Stimulated activated CD4-positive, alpha-beta T cell treated with anti-CD3 and anti-CD28 coated beads, Interleukin-2, amount 100 ng/mL, for 4 hours (primary cell): ENCODE measurements around the gene OR52H1.

Experiments used
- DNase-seq: peaks from one replicate; pipeline ENCODE4 v3.0.0-alpha.2; 2020; ENCODE audit warnings: low read depth

The OR52H1 gene

DNA sequence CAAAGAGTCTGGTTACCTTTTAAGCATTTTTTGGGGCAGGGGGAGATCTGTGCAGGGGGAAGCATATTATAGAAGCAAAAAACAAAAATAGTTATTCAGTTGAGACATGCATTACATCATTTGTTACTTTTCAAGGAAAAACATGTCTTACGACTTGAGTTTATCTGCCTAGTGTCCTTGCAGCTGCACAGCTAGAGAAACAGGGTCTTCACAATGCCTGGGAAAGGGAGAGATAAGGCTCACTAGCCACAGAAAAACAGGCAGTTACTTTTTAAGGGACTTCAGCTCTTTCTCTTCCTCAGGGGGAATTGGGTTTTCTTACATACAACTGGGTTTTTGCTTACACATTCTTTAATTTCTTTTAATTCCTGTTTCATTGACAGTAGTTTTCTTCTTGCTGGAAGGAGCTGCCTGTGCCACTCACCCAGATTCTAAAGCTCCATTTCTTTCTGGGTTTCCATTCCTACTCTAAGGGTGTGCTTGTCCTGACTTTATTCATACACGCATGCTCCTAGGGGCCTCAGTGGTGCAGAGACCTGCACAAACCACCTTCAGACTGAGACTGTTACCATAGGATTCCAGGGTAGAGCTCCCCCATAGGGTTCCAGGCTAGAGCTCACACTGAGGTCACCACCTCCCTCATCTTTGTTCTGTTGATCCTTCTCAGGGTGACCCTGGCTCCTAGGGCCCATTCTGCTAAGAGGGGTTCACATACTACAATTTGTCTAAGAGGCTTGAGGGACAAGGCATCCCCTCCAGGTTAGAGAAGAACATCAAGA lies 17.1 kb downstream of the OR52H1 start:
- DNase-seq, result no peak

DNA sequence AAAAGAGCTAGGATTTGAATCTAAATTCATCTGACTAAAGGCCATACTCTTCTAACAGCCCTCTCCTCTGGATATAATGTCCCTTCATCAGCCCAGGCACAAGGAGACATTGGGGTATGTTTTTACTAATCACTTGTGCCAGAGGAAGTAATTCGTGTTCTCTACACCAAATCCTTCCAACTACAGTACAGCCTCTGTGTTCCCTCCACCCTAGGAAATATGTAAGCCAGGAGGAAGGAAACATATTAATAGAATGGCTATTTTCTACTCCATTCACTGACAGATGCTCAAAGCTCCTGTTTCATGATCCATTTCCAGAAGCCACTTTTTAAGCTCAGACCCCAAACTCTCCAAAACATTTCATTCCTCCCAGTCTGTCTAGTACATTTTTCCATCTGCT lies 19.8 kb downstream of the OR52H1 start:
- DNase-seq, result no peak

DNA sequence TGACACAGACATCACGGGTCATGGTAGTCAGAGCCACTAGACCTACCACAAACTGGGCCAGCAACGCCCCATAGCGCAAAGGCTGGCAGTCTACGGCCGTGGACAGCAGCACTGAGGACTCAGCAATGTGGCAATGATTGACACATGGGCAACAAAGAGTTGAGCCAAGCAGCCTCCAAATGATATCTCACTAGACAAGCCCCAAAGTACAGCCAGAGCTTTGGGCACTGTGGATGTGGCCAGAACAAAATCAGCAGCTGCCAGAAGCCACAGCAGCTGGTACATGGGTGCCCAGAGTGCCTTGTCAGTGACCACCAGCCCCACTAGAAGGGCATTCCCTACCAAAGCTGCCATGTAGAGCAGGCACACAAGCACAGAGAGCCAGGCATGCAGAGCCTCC lies 20.6 kb downstream of the OR52H1 start:
- no peak for DNase-seq

DNA sequence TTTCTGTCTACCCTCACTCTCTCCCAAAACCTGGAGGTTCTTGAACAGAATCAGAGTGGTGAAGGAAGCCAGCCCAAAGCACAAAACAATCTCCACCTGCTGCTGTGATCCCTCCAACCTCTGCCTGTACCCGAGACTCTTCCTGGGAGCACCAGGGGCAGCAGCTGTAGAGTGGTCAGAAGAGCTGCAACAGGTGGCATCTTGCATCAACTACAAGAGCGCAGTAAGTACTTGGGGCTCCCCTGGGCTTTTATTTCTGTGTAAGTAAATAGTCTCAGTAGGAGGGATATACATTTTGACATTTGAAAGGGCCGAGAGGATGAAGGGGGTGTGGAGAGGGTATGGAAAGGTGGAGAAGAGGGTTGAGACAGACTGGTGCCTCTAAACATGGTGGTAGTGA lies 23.6 kb downstream of the OR52H1 start:
- no peak for DNase-seq

DNA sequence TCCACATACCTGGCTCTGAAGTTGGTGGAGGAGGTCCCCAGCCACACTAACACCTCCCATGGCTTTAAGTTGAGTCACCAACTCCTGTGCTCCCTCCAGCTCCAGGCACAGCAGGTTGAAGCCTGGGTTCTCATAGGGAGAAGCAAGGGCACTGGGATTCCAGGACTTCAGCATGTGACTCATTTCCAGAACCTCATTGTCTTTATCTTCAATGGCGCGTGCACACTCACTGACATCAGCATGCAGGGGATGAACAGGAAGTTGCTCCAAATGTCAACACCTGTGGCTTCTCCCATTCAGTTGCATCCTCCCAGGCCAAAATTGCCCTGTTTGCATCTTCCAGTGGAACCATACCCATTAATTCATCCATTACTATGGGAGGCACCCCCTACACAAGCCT lies 26.0 kb downstream of the OR52H1 start:
- no peak for DNase-seq

DNA sequence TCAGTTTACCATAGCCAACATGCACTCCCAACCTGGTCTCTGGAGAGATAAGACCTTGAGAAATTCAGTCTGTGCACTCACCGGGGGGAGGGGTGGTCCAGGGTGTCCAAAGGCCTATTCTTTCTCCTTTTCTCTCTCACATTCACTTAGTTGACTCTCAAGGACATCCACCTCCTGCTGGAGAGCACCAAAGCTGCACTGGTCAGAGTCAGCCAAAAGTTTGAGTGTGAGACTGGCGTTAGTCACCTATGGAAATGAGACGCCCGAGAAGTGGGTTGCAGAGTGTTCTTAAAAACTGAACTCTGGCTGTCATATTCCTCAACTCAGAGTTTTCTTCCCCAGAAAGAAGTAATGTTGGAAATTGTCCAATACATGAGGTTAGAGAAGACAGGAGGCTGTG lies 26.8 kb downstream of the OR52H1 start:
- no peak for DNase-seq

DNA sequence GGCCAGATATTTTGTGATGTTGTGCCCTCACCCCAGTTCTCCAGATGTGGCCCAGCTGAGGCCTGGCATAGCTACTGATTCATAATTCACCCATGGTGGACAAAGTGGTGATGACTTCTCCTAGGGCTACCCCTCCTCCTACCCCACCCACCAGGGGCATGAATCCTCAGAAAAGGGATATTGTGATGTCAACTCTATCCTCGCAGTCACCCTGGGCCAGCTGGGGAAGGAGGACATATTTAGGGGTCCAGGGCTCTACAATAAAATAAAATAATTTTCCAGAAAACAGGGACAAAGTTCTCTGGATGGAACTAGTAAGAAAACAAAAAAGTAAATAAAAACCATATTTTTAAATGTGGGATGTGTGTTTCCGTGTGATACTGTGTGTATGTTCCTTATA lies 31.7 kb downstream of the OR52H1 start, which contains the start of gene UBQLNL:
UBQLNL (minus strand) TSS at position 101 of the 400 bp plus-strand sequence. CDS start 258 bp downstream, outside the sequence.
- DNase-seq, result no peak

DNA sequence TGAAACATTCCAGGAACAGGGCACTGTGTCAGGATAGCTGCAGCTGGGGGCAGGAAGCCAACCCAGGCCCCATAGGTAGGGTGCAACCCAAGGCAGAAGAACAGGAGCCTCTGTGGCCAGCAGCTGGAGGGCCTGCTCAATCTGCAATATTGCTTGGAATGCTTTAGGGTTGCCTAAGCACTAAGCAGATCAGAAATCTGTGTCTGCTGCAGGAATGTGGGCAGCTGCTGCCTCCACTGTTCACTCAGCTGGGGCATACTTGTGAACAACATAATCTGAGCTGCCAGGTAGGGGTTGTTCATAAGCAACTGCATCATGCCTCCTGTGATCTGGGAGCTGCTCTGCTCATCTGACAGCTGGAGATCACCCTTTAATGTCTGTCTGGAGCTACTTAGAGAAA lies 33.5 kb downstream of the OR52H1 start:
- no peak for DNase-seq

DNA sequence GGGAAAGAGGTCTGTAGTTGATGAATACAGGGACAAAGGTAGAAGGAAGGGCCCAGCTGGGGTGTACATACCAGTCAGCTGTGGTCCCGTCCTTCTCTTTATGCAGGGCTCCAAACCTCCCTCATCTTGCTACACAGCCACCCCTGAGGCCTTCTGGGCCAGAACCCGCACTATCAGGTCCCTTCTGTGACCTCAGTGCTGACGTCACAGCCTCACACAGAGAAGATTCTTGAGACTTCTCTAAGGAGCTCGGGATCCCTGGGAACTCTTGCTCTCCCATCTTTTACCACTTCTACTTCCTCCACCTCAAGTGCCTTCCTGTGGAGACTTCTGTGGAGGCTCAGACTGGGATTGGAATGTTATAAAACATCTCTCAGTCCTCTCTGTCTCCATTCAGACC lies 38.5 kb downstream of the OR52H1 start, which contains the start of gene UBQLN3:
UBQLN3 (minus strand) TSS at position 155 of the 400 bp plus-strand sequence. CDS start 399 bp downstream, outside the sequence.
- no peak for DNase-seq

DNA sequence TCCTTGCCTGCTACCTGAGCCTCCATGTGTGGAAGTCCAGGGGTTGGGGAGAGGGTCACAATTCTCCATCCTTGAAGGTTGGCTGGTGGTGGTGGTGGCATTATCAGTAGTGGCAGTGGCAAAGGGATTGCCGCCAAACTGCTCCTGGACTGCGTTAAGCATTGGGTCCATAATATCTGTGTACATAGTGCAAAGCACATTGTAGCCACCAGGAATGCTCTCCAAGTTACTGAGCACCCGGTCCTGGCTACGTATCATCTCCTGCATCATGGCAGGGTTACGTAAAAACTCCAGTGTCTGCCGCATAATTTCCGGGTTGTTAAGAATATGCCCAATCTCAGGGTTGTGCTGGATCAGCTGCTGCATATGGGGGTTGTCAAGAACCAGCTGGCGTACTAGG lies 39.7 kb downstream of the OR52H1 start:
- DNase-seq, result no peak

DNA sequence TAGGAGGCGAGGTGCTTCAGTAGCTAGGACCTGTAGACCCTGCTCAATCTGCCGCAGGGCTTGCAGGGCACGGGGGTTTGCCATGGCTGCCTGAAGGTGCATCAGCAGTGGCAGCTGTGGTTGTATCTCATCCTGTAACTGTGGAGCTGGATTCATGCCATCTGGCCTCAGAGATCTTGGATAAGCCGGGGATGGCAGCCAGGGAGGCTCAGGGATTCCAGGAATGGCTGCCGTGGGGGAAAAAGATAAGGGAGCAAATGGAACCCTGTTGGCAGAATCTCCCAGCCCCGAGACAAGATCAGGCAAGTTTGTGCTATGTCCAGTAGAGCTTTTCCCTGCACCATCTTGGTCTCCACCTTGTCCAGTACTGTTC lies 40.4 kb downstream of the OR52H1 start:
- DNase-seq, result no peak

DNA sequence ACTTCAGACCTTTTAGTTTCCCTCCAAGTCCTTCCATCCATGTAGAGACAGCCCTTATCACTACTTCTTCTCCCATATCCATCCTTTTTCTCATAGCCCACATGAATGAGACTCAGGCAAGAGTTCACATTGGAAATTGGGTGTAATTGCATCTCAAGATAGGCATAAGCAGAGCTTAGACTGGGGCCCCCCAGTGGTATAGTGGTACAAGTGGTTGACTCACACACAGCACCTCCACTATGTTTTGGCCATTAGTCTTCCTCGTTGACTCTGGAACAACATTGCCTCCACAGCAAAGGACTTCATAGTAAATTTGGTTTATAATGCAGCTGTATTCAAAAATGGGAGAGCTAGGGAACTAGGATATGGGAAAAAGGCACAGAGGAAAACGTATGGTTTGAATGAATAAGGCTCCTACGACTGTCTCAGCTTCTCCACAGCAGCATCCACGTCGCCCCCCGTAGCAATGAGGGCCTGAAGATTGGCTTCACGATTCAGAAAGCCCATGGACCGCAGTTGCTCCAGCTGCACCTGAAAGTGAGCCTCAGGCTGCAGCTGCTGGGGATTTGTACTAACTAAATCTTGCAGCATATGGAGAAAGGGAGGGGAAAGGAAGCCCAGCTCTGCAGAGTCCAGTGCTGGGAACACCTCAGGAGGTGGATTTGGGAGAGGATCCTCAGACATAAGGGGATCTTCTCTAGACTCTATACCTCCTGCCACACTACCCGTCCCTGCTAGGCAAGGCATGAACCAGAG lies 41.0 kb downstream of the OR52H1 start:
- no peak for DNase-seq

DNA sequence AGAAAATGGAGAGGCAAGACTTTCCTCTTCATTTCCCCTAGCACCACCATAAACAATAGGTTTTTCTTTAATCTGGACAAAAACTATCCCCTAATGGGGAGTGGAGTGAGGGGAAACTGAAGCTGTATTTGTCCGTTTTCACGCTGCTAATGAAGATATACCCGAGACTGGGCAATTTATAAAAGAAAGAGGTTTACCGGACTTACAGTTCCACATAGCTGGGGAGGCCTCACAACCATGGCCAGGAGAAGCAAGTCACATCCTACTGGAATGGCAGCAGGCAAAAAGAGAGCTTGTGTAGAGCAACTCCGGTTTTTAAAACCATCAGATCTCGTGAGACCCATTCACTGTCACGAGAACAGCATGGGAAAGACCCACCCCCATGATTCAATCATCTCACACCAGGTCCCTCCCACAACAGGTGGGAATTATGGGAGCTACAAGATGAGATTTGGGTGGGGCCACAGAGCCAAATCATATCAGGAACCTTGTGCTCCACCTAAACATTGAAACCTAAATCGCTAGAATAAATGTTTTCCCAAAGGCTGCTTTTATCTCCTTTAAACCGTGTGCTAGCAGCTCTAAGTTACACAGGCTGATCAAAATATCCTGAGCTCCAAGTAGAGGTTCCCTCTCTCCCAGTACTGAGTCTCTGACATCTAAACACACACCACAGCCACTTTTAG lies 42.8 kb downstream of the OR52H1 start:
- no peak for DNase-seq

DNA sequence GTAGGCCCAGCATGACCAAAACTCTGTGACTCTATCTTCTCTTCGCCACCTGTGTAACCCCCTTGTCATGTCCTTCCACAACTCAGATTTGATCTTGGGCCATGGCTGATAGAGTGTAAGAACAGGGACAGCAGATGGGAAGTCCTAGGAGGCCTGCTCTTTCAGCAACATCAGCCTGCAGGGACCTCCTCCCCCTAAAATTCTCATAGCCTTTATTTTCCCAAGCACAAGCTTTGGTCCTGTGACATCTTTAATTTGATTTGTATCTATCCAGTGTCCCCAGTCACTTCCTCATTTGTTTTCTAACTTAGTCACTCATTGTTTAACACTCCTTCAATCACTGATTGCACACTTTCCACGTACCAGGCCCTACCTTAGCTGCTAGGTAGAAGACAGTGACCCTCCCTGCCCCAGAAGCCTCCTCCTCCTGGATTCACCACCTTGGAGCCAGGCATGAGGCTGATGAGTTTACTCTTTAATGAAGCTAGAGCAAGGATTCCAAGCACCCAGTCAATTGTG lies 43.9 kb downstream of the OR52H1 start:
- DNase-seq, result no peak

DNA sequence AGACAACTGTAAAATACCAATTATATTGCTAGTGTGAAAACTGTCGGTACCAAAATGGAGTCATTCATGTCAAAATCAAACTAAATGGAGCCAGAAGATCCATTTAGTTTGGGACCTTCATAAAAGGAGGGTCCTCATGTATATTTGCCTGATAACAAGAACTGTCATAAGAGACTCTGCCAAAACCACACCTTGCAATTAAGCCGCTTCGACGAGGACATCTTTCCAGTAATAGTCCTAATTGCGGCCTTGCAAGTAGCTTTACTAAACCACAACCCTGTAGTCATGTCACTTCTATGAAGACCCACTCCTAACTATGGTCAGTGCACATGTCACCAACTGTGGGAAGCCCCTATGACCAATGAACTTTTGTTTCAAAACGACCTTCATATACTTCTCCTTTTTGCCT lies 47.9 kb downstream of the OR52H1 start:
- no peak for DNase-seq

DNA sequence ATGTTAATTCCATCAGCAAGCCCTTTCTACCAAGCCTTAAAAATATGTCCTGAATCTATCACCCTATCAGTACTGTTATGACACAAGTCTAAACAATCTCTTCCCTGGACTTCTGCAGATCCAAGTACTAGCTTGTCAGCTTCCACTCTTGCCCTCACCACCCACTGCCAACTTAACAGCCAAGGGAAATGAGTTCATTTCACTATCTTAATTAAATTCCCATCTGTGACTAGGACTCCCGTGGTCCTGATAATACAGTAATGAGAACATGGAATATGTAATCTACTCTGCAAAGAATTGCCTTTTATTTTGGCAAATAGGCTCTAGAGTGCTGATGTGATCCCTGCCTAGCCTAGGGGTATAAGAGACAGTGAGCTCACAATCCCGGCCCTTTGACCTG lies 48.7 kb downstream of the OR52H1 start:
- no peak for DNase-seq
